WTC11 (cell line): Measurements from ENCODE around the gene TACC2. TPM values are rescaled to one million over a fixed set of nuclear protein-coding genes. Genes with fewer than 3 reads are reported as not detected.

Experiments used
- ATAC-seq: fragments of 200-7000 bp; cut with Tn5 transposase; 2 replicates; pipeline ENCODE4 v1.10.0; 2021; ENCODE audit warnings: mild to moderate bottlenecking, moderate library complexity
- CTCF ChIA-PET: fragments of 300-600 bp; sonication (Branson Sonifier 250); formaldehyde crosslinking; loops from one replicate; lab custom pipeline; 2021; ENCODE audit warnings: antibody characterized with exemption; lab: Charles Lee
- POLR2A ChIA-PET: fragments of 350-600 bp; sonication (Branson Sonifier 250); formaldehyde crosslinking; loops from one replicate; lab custom pipeline; 2021; ENCODE audit warnings: antibody characterized with exemption; lab: Charles Lee
- DNase-seq: peaks from one replicate; pipeline ENCODE4 v3.0.0; 2021; ENCODE audit warnings: low spot score
- H3K27ac Mint-ChIP-seq: 2 replicates; pipeline ENCODE4 v1.8.0; 2021; ENCODE audit warnings: mixed read lengths
- H3K27me3 Mint-ChIP-seq: 2 replicates; pipeline ENCODE4 v1.8.0; 2021; ENCODE audit warnings: low read depth, mild to moderate bottlenecking, moderate library complexity, mixed read lengths
- H3K36me3 Mint-ChIP-seq: 2 replicates; pipeline ENCODE4 v1.8.0; 2021; ENCODE audit warnings: mixed read lengths
- H3K4me1 Mint-ChIP-seq: 2 replicates; pipeline ENCODE4 v1.8.0; 2022; ENCODE audit warnings: mixed read lengths
- H3K4me3 Mint-ChIP-seq: 2 replicates; pipeline ENCODE4 v1.8.0; 2021; ENCODE audit warnings: mild to moderate bottlenecking, moderate library complexity, mixed read lengths
- H3K9me3 Mint-ChIP-seq: 2 replicates; pipeline ENCODE4 v1.8.0; 2021; ENCODE audit warnings: mixed read lengths
- ARID4B ChIP-seq: sonication (generic); formaldehyde crosslinking; IDR thresholded peaks from 2 replicates; pipeline ENCODE4 v1.8.0; 2023; ENCODE audit warnings: missing genetic modification reagents, mild to moderate bottlenecking, borderline replicate concordance
- ATF1 ChIP-seq: sonication (generic); formaldehyde crosslinking; IDR thresholded peaks from 2 replicates; pipeline ENCODE4 v1.8.1; 2023; ENCODE audit warnings: mild to moderate bottlenecking, moderate library complexity, missing genetic modification reagents
- CREB1 ChIP-seq: sonication (generic); formaldehyde crosslinking; IDR thresholded peaks from 2 replicates; pipeline ENCODE4 v1.8.0; 2023; ENCODE audit warnings: mild to moderate bottlenecking, missing genetic modification reagents
- E2F1 ChIP-seq: sonication (generic); formaldehyde crosslinking; IDR thresholded peaks from 2 replicates; pipeline ENCODE4 v1.8.0; 2022; ENCODE audit warnings: mild to moderate bottlenecking, missing genetic modification reagents
- ELF4 ChIP-seq: sonication (generic); formaldehyde crosslinking; IDR thresholded peaks from 2 replicates; pipeline ENCODE4 v1.8.1; 2022; ENCODE audit warnings: low read depth, mild to moderate bottlenecking, moderate library complexity, missing genetic modification reagents
- ETV6 ChIP-seq: sonication (generic); formaldehyde crosslinking; IDR thresholded peaks from 2 replicates; pipeline ENCODE4 v1.8.1; 2022; ENCODE audit warnings: mild to moderate bottlenecking, missing genetic modification reagents
- FOXK1 ChIP-seq: sonication (generic); formaldehyde crosslinking; IDR thresholded peaks from 2 replicates; pipeline ENCODE4 v1.8.0; 2022; ENCODE audit warnings: mild to moderate bottlenecking, moderate library complexity, missing genetic modification reagents
- GTF2I ChIP-seq: fragments of 250-450 bp; sonication (Bioruptor Pico); conservative IDR thresholded peaks from 2 replicates; pipeline ENCODE4 v1.4.0; 2021; ENCODE audit warnings: mild to moderate bottlenecking
- MYBL2 ChIP-seq: sonication (generic); formaldehyde crosslinking; IDR thresholded peaks from 2 replicates; pipeline ENCODE4 v1.8.1; 2023; ENCODE audit warnings: mild to moderate bottlenecking, moderate library complexity, missing genetic modification reagents
- NFYB ChIP-seq: sonication (generic); formaldehyde crosslinking; conservative IDR thresholded peaks from 2 replicates; pipeline ENCODE4 v1.8.0; 2022; ENCODE audit warnings: low read depth, missing genetic modification reagents
- OVOL2 ChIP-seq: fragments of 250-450 bp; sonication (Bioruptor Pico); IDR thresholded peaks from 2 replicates; pipeline ENCODE4 v1.9.0; 2021; ENCODE audit warnings: mild to moderate bottlenecking, borderline replicate concordance
- RELA ChIP-seq: sonication (generic); formaldehyde crosslinking; IDR thresholded peaks from 2 replicates; pipeline ENCODE4 v1.8.1; 2022; ENCODE audit warnings: missing genetic modification reagents, mild to moderate bottlenecking, borderline replicate concordance
- RORB ChIP-seq: fragments of 250-450 bp; sonication (Bioruptor Pico); IDR thresholded peaks from 2 replicates; pipeline ENCODE4 v1.9.0; 2021; ENCODE audit warnings: mild to moderate bottlenecking
- SMAD3 ChIP-seq: sonication (generic); formaldehyde crosslinking; IDR thresholded peaks from 2 replicates; pipeline ENCODE4 v1.8.0; 2022; ENCODE audit warnings: missing genetic modification reagents, mild to moderate bottlenecking, borderline replicate concordance
- SMAD4 ChIP-seq: sonication (generic); formaldehyde crosslinking; IDR thresholded peaks from 2 replicates; pipeline ENCODE4 v1.8.0; 2022; ENCODE audit warnings: mild to moderate bottlenecking, missing genetic modification reagents
- TEAD1 ChIP-seq: sonication (generic); formaldehyde crosslinking; IDR thresholded peaks from 2 replicates; pipeline ENCODE4 v1.8.0; 2022; ENCODE audit warnings: mild to moderate bottlenecking, missing genetic modification reagents
- ZBTB21 ChIP-seq: sonication (generic); formaldehyde crosslinking; IDR thresholded peaks from 2 replicates; pipeline ENCODE4 v1.8.1; 2023; ENCODE audit warnings: mild to moderate bottlenecking, missing genetic modification reagents, borderline replicate concordance
- ZNF138 ChIP-seq: sonication (generic); formaldehyde crosslinking; conservative IDR thresholded peaks from 2 replicates; pipeline ENCODE4 v1.8.1; 2022; ENCODE audit warnings: mild to moderate bottlenecking, moderate library complexity, missing genetic modification reagents
- ZNF232 ChIP-seq: sonication (generic); formaldehyde crosslinking; IDR thresholded peaks from 2 replicates; pipeline ENCODE4 v1.8.0; 2022; ENCODE audit warnings: mild to moderate bottlenecking, missing genetic modification reagents
- ZNF425 ChIP-seq: fragments of 250-450 bp; sonication (Bioruptor Pico); conservative IDR thresholded peaks from 2 replicates; pipeline ENCODE4 v1.9.0; 2021; ENCODE audit warnings: mild to moderate bottlenecking
- total RNA-seq: library from RNA; stranded (reverse); gene quantifications from 3 replicates; pipeline ENCODE4 v1.2.3, GENCODE V29; 2021
- TF ChIP-seq, protein P1 (sequence below): sonication (generic); formaldehyde crosslinking; IDR thresholded peaks from 2 replicates; pipeline ENCODE4 v1.8.1; 2023; ENCODE audit warnings: mild to moderate bottlenecking, missing genetic modification reagents, borderline replicate concordance
- TF ChIP-seq, protein P2 (sequence below): fragments of 250-450 bp; sonication (Bioruptor Pico); IDR thresholded peaks from 2 replicates; pipeline ENCODE4 v1.9.0; 2021; ENCODE audit warnings: moderate library complexity, mild to moderate bottlenecking, inconsistent platforms, borderline replicate concordance
- TF ChIP-seq, protein P3 (sequence below): fragments of 250-450 bp; sonication (Bioruptor Pico); IDR thresholded peaks from 2 replicates; pipeline ENCODE4 v1.9.0; 2021; ENCODE audit warnings: mild to moderate bottlenecking

The TACC2 gene
- total RNA-seq, 1 experiment from 2014 or later, result 28.9 TPM

GRCh38 chr10:122068844-122069243, 79.9 kb downstream of the TACC2 start (continued):
- no peak for TF ChIP-seq ZNF232 (CRISPR knock-in tag)
- no peak for TF ChIP-seq NFYB (CRISPR knock-in tag)
- TF ChIP-seq CREB1, result no peak
- no peak for TF ChIP-seq E2F1 (CRISPR knock-in tag)
- no peak for TF ChIP-seq FOXK1
- TF ChIP-seq ZBTB21 (CRISPR knock-in tag), result no peak
- TF ChIP-seq, protein P1, sequence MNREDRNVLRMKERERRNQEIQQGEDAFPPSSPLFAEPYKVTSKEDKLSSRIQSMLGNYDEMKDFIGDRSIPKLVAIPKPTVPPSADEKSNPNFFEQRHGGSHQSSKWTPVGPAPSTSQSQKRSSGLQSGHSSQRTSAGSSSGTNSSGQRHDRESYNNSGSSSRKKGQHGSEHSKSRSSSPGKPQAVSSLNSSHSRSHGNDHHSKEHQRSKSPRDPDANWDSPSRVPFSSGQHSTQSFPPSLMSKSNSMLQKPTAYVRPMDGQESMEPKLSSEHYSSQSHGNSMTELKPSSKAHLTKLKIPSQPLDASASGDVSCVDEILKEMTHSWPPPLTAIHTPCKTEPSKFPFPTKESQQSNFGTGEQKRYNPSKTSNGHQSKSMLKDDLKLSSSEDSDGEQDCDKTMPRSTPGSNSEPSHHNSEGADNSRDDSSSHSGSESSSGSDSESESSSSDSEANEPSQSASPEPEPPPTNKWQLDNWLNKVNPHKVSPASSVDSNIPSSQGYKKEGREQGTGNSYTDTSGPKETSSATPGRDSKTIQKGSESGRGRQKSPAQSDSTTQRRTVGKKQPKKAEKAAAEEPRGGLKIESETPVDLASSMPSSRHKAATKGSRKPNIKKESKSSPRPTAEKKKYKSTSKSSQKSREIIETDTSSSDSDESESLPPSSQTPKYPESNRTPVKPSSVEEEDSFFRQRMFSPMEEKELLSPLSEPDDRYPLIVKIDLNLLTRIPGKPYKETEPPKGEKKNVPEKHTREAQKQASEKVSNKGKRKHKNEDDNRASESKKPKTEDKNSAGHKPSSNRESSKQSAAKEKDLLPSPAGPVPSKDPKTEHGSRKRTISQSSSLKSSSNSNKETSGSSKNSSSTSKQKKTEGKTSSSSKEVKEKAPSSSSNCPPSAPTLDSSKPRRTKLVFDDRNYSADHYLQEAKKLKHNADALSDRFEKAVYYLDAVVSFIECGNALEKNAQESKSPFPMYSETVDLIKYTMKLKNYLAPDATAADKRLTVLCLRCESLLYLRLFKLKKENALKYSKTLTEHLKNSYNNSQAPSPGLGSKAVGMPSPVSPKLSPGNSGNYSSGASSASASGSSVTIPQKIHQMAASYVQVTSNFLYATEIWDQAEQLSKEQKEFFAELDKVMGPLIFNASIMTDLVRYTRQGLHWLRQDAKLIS, result no peak
- TF ChIP-seq SMAD4 (CRISPR knock-in tag), result no peak
- no peak for TF ChIP-seq ZNF425
- no peak for TF ChIP-seq ARID4B (CRISPR knock-in tag)

DNA sequence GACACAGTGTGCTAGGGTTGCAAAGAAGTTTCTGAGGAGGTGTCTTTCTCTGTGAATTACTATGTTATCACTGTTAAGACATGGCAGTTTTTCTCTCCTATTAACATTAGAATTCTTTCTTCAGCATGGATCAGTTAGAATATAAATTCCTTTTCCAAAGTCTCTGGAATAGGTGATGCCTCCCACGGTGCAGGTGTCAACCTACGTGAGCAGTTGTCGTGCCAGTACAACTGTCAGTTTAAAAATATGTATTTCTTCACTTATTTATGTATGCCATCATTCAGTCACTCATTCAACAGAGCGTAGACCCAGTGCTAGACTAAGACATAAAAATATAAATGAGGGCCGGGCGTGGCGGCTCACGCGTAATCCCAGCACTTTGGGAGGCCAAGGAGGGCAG, 83.5 kb downstream of the TACC2 start:
- POLR2A ChIA-PET, result interaction anchor here (0.7 kb wide), 1 partner anchor 960 kb away, joined by 3 read pairs; no protein-coding TSS in a partner anchor
- CTCF ChIA-PET, result no interaction called here
- ATAC-seq, result no peak

More for the DNA sequence above, 83.5 kb downstream of the TACC2 start:
- Mint-ChIP-seq H3K27me3 (no peaks in the 10 kb centered on the region), H3K4me3 (no peak overlapping the region), H3K4me1 (no peaks in the 10 kb centered on the region), H3K36me3 (no peaks in the 10 kb centered on the region), H3K9me3 (no peaks in the 10 kb centered on the region), H3K27ac (no peak overlapping the region; the same call in 1 of the 2 replicates)
- no peak for TF ChIP-seq ETV6 (CRISPR knock-in tag)
- TF ChIP-seq GTF2I (CRISPR knock-in tag), result no peak
- TF ChIP-seq ATF1 (CRISPR knock-in tag), result no peak
- no peak for TF ChIP-seq RORB (CRISPR knock-in tag)
- TF ChIP-seq, protein P2, sequence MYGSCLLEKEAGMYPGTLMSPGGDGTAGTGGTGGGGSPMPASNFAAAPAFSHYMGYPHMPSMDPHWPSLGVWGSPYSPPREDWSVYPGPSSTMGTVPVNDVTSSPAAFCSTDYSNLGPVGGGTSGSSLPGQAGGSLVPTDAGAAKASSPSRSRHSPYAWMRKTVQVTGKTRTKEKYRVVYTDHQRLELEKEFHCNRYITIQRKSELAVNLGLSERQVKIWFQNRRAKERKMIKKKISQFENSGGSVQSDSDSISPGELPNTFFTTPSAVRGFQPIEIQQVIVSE, result no peak
- TF ChIP-seq OVOL2 (CRISPR knock-in tag), result no peak
- TF ChIP-seq MYBL2 (CRISPR knock-in tag), result no peak
- TF ChIP-seq RELA (CRISPR knock-in tag), result no peak
- TF ChIP-seq TEAD1 (CRISPR knock-in tag), result no peak
- TF ChIP-seq ZNF138 (CRISPR knock-in tag), result no peak
- no peak for TF ChIP-seq SMAD3
- TF ChIP-seq ELF4 (CRISPR knock-in tag), result no peak
- TF ChIP-seq ZNF232 (CRISPR knock-in tag), result no peak
- TF ChIP-seq, protein P3, sequence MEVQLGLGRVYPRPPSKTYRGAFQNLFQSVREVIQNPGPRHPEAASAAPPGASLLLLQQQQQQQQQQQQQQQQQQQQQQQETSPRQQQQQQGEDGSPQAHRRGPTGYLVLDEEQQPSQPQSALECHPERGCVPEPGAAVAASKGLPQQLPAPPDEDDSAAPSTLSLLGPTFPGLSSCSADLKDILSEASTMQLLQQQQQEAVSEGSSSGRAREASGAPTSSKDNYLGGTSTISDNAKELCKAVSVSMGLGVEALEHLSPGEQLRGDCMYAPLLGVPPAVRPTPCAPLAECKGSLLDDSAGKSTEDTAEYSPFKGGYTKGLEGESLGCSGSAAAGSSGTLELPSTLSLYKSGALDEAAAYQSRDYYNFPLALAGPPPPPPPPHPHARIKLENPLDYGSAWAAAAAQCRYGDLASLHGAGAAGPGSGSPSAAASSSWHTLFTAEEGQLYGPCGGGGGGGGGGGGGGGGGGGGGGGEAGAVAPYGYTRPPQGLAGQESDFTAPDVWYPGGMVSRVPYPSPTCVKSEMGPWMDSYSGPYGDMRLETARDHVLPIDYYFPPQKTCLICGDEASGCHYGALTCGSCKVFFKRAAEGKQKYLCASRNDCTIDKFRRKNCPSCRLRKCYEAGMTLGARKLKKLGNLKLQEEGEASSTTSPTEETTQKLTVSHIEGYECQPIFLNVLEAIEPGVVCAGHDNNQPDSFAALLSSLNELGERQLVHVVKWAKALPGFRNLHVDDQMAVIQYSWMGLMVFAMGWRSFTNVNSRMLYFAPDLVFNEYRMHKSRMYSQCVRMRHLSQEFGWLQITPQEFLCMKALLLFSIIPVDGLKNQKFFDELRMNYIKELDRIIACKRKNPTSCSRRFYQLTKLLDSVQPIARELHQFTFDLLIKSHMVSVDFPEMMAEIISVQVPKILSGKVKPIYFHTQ (CRISPR knock-in tag), result no peak
- no peak for DNase-seq
